ENCODE data around the gene KRTAP5-9.
"Not testable (repeated sequence)": the region's sequence is repeated elsewhere in the genome, so short reads cannot be mapped to it uniquely, and the experiment has no call there.

Gene KRTAP5-9

DNA sequence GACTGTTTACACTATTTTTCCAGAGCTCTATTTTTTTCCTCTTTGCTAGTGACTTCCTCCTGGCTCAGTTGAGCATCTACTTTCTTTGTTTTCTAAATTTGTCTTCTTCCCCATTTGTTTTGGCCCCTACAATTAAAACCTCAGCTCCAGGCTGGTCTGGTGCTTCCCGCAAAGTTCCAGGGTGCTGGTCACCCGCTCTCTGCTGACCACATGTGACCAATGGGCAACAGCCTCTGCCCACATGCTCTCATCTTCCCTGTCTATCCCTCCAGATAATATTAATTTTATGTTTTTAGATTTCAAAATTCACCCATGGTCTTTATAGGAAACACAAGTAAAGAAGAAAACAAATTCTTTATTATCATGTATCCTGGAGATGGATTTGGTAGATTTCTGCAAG is 34.7 kb downstream of the KRTAP5-9 start:
- not testable (repeated sequence) for DNase-seq (ENCODE audit: low read depth in 2 of 2)

DNA sequence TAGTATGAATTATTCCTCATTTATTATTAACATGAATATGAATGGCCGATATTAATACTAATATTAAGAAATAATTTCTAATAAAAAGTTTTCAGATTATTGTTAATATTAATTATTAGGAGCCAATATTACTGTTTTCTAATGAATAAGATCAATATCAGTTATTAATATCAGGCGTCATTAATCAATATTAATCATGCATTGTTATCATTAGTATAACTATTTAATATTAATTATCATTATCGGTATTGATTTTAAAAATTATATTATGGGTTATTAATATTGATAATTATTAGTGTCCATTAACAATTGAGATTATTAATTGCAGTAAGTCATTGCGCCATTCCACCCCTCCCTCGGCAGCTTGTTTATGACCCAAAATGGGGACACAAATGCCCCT is 37.5 kb downstream of the KRTAP5-9 start:
- not testable (repeated sequence) for DNase-seq (ENCODE audit: low read depth in 2 of 2)

DNA sequence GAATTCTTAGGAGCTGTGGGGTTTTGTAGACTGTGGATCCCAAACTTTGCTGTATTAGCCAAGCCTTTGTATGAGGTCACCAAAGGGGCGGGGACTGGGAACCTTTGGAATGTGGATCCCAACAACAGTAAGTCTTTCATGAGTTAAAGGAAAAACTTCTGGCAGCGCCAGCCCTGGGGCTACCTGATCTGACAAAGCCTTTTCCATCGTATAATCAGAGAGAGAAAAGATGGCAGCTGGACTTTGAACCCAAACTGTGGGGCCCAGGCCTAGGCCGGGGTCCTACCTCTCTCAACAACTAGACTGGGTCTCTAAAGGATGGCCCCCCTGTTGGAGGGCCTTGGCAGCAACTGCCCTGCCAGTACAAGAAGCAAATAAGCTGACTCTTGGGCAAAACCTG is 40.1 kb downstream of the KRTAP5-9 start:
- DNase-seq (ENCODE audit: low read depth in 2 of 2), result not testable (repeated sequence)

DNA sequence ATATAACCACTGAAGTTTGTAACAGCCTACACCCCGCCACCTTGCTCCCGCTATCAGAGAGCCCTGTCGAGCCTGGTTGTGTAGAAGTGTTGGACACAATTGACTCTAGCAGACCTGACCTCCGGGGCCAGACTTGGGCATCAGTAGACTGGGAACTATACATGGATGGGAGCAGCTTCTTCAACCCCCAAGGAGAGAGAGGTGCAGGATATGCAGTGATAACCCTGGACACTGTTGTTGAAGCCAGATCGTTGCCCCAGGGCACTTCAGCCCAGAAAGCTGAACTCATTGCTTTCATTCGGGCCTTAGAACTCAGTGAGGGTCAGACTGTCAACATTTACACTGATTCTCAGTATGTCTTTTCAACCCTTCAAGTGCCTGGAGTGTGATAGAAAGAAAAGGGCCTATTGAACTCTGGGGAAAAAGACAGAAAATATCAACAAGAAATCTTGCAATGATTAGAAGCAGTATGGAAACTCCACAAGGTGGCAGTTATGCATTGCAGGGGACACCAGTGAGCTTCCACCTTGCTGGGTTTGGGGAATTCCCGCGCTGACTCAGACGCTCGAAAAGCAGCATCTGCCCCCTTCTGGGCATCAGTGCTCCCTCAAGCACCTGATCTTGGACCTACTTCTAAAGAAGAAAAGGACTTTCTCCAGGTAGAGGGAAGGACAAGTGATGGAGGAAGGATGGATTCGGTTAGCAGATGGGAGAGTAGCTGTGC is 40.8 kb downstream of the KRTAP5-9 start:
- DNase-seq (ENCODE audit: low read depth in 2 of 2), result peak; percentile 21 to 56

DNA sequence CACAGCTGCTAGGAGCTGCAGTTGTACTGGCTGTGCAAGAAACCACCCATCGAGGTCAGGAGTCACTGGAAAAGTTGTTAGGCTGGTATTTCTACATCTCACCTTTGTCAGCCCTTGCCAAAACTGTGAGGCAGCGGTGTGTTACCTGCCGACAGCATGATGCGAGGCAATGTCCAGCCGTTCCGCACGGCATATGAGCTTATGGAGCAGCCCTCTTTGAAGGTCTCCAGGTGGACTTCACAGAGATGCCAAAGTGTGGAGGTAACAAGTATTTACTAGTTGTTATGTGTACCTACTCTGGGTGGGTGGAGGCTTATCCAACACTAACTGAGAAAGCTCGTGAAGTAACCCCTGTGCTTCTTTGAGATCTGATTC is 41.3 kb downstream of the KRTAP5-9 start:
- DNase-seq (ENCODE audit: low read depth in 2 of 2), result not testable (repeated sequence)

Measured in activated CD4-positive, alpha-beta T cell treated with anti-CD3 and anti-CD28 coated beads for 24 hours (primary cell).